SK-MEL-5 (cell line): ENCODE results near the gene UBE2F. TPM values are rescaled to one million over a fixed set of nuclear protein-coding genes. Genes with fewer than 3 reads are reported as not detected.

Source experiments
- DNase-seq: peaks from one replicate; pipeline ENCODE4 v3.0.0-alpha.2; 2016; ENCODE audit warnings: low read depth, low spot score
- in situ Hi-C: cut with HindIII; loops from 2 replicates; pipeline ENCODE4 v1.10.0; 2016; ENCODE audit warnings: low sequenced_read_pairs, high pct_unique_total_duplicates, low pct_unique_long_range_greater_than_20kb
- polyA plus RNA-seq, 2 experiments: library from polyadenylated mRNA; depleted of rRNA; stranded (reverse); fragments of >200 nt; gene quantifications; 2 replicates each; pipeline ENCODE4 v1.2.3, GENCODE V29; 2015
- total RNA-seq: library from RNA; depleted of rRNA; stranded (reverse); fragments of >200 nt; shearing (Covaris generic); gene quantifications from 2 replicates; pipeline ENCODE4 v1.2.3, GENCODE V29; 2014; rRNA removed

Gene UBE2F
- 216 and 231 TPM in 2 replicates for total RNA-seq
- polyA plus RNA-seq (2015; cell fraction: cytosol; rRNA removed), result 197 and 225 TPM in 2 replicates
- 70.7 and 73.8 TPM in 2 replicates for polyA plus RNA-seq (2015; cell fraction: nucleus; rRNA removed)

DNA sequence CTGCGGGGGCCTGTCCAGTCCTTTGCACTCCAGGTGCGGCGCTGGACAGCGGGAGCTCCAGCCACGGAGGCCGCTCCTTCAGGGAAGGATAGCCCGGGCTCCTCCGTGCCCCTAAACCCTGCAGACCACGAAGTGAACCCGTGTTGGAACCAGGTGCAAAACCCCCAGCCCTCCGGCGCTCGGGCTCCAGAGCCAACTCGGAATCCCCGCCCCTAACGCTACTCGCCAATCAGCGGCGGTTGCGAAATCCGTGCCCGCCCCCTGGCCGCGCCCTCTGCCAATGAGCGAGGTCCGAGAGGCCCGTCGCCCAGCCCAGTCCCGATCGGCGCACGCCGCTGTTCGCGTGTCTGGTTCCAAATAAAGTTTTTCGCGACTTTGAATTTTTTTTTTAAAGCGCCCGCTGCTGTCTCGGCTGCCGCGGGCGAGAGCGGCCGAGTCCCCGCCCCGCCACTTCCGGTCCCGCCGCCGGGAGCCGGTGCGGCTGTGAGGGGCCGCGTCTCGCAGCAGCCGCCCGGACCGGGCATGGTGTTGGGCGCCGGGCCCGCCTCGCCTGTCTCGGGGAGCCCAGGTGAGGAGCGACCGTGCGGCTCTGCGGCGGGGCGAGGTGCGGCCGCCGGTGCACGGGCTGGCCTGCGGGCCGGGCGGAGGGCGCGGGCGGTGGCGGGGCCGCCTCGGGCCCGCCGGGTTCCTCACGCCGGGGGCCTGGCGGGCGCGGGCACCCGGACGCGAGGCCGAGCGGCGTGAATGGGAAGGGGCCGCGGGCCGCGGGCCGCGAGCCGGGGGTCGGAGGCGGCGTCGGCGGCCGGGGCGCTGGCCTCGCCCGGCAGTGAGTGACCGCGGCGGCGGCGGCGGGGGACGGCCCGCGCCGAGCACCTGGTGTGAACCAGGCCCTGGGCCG lies at the start of gene UBE2F:
Gene UBE2F, plus strand, starts transcription at position 450 of the 898 bp plus-strand sequence. CDS start 6,094 bp downstream, outside the sequence.
- in situ Hi-C loops, result no loop called here
- DNase-seq, result peak; percentile 96

DNA sequence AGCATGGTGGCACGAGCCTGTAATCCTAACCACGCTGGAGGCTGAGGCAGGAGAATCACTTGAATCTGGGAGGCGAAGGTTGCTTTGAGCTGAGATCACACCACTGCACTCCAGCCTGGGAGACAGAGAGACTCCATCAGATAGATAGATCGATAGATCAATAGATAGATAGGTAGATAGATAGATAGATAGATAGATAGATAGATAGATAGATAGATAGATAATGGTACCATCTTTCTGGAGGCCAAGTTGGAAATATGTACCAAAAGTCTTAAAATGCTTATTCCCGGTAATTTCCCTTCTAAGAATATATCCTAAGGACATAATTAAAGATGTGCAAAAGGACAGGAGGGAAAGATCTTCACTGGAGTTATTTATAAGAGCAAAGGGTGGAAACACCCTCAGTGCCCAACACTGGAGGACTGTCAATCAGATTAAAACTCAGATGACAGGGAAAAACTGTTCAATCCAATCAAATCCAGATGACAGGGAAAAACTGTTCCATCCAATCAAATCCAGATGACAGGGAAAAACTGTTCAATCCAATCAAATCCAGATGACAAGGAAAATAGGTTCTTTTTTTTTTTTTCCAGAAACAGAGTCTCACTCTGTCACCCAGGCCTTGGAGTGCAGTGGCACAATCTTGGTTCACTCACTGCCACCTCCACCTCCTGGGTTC lies 49.0 kb upstream of the UBE2F start:
- in situ Hi-C loops, result no loop called here
- DNase-seq, result no peak

- no peak for DNase-seq
- in situ Hi-C loops, result no loop called here
Measured at GRCh38 chr2:237919593-237919992, 47.2 kb upstream of the UBE2F start.

- in situ Hi-C loops, result no loop called here
- DNase-seq, result no peak
Measured at GRCh38 chr2:237920673-237921072, 46.1 kb upstream of the UBE2F start.

GRCh38 chr2:237921967-237922492 lies 44.8 kb upstream of the UBE2F start:
- in situ Hi-C loops, result no loop called here
- DNase-seq, result no peak

GRCh38 chr2:237922641-237923361 lies 44.0 kb upstream of the UBE2F start:
- DNase-seq, result no peak
- in situ Hi-C loops, result no loop called here

DNA sequence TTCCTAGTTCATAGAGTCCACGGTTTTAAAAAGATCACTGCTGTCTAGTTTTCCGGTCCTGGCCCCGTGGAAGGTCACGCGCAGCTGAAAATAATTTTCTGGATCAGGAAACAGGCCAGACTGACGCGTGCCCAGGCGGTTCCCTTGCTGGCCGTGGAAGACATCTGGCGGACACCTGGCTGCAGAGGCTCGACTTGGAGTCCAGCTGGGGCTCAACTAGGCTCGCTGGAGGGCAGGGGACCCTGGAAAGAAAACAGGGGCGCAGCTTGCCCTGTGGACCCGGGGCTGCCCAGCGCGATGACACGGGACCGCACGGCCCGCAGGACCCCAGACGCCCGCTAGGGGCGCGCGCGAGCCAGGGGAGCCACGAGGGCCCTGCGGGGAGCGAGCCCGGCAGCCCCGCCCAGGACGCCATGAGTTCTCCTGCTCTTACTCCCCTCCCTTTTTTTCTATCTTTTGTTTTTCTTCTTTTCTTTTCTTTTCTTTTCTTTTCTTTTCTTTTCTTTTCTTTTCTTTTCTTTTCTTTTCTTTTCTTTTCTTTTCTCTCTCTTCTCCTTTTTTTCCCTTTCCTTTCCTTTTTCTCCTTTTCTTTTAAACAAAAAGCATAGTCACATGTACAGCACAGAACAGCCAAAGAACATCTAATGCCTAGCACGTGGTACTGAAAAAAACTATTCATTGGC lies 43.2 kb upstream of the UBE2F start:
- in situ Hi-C loops, result no loop called here
- peak; percentile 71 for DNase-seq

DNA sequence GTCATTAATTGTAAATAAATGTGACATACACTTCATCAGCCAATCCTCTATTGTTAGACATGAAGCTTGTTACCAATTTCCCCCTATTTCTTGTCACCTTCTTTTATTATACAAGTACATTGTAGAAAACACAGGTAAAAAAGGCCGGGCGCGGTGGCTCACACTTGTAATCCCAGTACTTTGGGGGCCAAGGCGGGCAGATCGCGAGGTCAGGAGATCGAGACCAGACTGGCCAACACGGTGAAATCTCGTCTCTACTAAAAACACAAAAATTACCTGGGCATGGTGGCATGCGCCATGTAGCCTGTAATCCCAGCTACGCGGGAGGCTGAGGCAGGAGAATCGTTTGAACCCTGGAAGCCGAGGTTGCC lies 42.7 kb upstream of the UBE2F start:
- no peak for DNase-seq
- in situ Hi-C loops, result no loop called here

- in situ Hi-C loops, result no loop called here
- no peak for DNase-seq
Measured at GRCh38 chr2:237927135-237927534, 39.7 kb upstream of the UBE2F start.

- in situ Hi-C loops, result no loop called here
- no peak for DNase-seq
Measured at GRCh38 chr2:237927986-237928385, 38.8 kb upstream of the UBE2F start.

- in situ Hi-C loops, result no loop called here
- no peak for DNase-seq
Measured at GRCh38 chr2:237929979-237930378, 36.8 kb upstream of the UBE2F start.

- in situ Hi-C loops, result no loop called here
- no peak for DNase-seq
Measured at GRCh38 chr2:237931205-237931721, 35.6 kb upstream of the UBE2F start.

- DNase-seq, result no peak
- in situ Hi-C loops, result no loop called here
Measured at GRCh38 chr2:237932731-237933131, 34.1 kb upstream of the UBE2F start.

DNA sequence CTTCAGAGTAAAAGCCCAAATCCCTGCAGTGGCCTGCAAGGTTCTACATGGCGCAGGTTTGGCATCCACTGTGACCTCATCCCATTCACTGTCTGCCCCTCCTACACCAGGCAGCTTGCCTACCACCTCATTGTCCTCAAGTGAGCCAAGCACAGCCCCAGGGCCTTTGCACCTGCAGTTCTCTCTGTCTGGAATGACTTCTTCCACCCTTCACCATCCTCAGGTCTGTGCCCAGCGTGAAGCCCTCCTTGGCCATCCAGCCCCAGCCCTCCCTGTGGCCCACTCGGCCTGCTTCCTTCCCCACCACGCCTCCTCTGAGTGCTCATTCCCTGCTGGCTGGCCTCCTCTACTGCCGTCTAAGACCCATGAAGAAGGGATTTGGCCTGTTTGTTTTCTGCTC lies 32.6 kb upstream of the UBE2F start:
- no peak for DNase-seq
- in situ Hi-C loops, result no loop called here

DNA sequence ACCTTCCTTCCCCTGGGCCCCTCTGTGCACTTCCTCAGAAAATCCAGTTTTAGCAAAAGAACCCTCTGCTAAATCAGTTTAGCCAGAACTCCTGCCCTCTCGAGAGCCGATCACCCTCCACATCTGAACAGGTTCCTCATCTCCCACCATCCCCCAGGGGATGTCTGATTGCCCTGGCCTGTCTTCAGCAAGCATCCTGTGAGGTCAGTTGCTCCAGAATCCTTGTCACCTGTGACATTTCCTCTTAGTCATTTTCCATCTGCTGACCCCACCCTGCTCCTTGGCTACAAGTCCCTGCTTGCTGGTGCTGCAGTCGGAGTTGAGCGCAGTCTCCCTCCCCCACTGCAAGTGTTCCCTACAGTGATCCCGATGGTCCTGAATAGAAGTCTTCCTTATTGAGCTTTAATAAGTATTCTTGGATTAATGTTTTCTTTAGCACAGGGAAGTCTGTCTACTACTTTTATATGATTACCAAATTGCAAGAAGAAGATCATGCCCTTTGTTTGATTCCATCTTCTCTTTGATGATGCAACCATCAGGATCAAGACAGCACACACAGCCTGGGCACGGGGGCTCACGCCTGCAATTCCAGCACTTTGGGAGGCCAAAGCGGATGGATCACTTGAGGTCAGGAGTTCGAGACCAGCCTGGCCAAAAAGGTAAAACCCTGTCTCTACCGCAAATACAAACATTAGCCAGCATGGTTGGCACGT lies 30.9 kb upstream of the UBE2F start:
- in situ Hi-C loops, result no loop called here
- DNase-seq, result no peak

DNA sequence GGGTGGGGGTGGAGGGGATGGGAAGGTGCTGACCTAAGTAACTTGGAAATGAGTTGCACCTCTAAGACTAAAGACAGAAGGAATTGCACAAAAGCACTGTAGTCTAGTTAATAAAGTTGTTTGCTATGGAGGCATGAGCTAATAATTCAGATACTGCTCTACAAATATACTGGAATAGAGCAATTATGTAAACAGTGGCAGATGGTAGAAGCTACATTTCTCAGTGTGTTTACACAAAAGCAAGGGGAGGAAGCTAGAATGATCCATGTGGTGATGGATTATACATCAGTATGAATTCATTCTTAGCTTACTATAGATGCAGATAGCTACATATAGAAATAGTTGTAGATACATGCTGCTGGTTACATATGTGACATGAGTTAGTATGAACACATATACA lies 27.6 kb upstream of the UBE2F start:
- DNase-seq, result no peak
- in situ Hi-C loops, result no loop called here

- DNase-seq, result no peak
- in situ Hi-C loops, result no loop called here
Measured at GRCh38 chr2:237940828-237941227, 26.0 kb upstream of the UBE2F start.
